ENCODE results near the gene NEK1. TPM values are rescaled to one million over a fixed set of nuclear protein-coding genes. Genes with fewer than 3 reads are reported as not detected.

The NEK1 gene
- total and polyA plus RNA-seq, 2 of the 8 experiments (the other 6 are each of a cell fraction or from before 2014, with no cell fraction given): 3.9 to 11.7 TPM

- TF ChIP-seq CHD7 (IDR thresholded peaks at IDR 0.05; ENCODE audit: insufficient replicate concordance, low read length): no peak
Measured at GRCh38 chr4:169582706-169583105, 29.7 kb downstream of the NEK1 start (continued).
